ENCODE data around the gene CACNA1G. TPM values are rescaled to one million over a fixed set of nuclear protein-coding genes. Genes with fewer than 3 reads are reported as not detected.

Gene CACNA1G
- total and polyA plus RNA-seq, 2 experiments from 2014 or later = 19.0 to 46.1 TPM

DNA sequence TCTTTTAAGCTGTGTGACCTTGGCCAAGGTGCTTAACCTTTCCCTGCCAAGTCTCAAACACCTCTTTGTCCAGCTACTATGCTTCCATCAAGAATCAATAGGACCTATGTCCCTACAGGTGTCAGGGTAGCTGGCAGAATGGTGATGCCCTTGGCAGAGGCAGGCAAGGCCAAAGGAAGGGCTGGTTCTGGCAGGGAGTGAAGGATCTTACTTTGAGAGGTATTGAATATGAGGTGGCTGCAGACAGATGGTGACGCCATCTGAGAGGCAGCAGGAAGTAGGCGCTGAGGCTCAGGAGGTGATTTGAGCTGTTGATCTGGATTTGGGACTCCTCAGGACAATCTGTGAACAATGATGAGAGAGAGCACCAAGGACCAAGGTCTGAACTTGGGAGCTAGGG, 86.7 kb downstream of the CACNA1G start:
- DNase-seq (ENCODE audit: low read depth in 1 of 2, low spot score in 1 of 2) = no peak
- H3K4me3 ChIP-seq = no peak overlapping the region
- no peaks in the 10 kb centered on the region for H3K9me3 ChIP-seq (ENCODE audit: low read depth)
- H3K27me3 ChIP-seq = no peaks in the 10 kb centered on the region
- no peak overlapping the region for H3K27ac ChIP-seq
- no peaks in the 10 kb centered on the region for H3K4me1 ChIP-seq (ENCODE audit: low read depth)
- no peaks in the 10 kb centered on the region for H3K36me3 ChIP-seq
- TF ChIP-seq, protein P1, sequence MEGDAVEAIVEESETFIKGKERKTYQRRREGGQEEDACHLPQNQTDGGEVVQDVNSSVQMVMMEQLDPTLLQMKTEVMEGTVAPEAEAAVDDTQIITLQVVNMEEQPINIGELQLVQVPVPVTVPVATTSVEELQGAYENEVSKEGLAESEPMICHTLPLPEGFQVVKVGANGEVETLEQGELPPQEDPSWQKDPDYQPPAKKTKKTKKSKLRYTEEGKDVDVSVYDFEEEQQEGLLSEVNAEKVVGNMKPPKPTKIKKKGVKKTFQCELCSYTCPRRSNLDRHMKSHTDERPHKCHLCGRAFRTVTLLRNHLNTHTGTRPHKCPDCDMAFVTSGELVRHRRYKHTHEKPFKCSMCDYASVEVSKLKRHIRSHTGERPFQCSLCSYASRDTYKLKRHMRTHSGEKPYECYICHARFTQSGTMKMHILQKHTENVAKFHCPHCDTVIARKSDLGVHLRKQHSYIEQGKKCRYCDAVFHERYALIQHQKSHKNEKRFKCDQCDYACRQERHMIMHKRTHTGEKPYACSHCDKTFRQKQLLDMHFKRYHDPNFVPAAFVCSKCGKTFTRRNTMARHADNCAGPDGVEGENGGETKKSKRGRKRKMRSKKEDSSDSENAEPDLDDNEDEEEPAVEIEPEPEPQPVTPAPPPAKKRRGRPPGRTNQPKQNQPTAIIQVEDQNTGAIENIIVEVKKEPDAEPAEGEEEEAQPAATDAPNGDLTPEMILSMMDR (IDR thresholded peaks at IDR 0.05; ENCODE audit: low read depth, low read length) = no peak

DNA sequence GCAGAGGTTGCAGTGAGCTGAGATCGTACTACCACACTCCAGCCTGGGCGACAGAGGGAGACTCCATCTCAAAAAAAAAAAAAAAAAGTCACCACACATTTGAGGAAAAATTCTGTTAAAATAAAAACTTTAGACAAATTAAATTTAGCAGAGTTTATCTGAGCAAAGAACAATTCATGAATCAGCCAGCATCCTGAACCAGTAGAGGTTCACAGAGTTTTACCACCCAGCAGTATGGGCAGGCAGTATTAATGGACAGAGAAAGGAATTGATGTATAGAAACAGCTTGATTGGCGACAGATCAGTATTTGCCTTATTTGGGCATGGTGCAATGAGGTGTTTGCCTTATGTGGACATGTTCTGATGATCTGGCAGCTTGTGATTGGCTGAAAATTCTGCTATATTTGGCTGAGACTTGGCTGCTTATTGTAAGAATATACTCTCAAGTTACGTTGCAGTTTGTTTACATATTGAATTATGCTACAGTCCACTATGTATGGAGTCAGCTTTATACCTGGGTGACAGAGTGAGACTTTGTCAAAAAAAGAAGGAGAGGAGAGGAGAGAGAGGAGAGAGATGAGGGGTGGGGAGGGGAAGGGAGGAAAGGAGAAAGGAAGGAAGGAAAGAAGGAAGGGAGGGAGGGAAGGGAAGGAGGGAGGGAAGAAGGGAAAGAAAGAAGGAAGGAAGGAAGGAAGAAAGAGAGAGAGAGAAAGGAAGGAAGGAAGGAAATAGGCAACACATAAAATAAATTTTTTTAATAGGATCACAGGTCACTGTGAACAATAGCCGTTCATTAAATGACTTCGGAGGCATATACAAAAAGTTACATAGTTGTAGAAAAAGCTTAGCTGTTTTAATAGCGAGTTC, 88.8 kb downstream of the CACNA1G start:
- Histone ChIP-seq H3K4me1 (ENCODE audit: low read depth) (no peaks in the 10 kb centered on the region), H3K9me3 (ENCODE audit: low read depth) (peaks cover 3% of the 10 kb centered on the region), H3K27ac (no peak overlapping the region), H3K27me3 (no peaks in the 10 kb centered on the region), H3K36me3 (no peaks in the 10 kb centered on the region), H3K4me3 (no peak overlapping the region)
- DNase-seq (ENCODE audit: low read depth in 1 of 2, low spot score in 1 of 2) = no peak
- TF ChIP-seq, protein P1 (IDR thresholded peaks at IDR 0.05; ENCODE audit: low read depth, low read length) = no peak

DNA sequence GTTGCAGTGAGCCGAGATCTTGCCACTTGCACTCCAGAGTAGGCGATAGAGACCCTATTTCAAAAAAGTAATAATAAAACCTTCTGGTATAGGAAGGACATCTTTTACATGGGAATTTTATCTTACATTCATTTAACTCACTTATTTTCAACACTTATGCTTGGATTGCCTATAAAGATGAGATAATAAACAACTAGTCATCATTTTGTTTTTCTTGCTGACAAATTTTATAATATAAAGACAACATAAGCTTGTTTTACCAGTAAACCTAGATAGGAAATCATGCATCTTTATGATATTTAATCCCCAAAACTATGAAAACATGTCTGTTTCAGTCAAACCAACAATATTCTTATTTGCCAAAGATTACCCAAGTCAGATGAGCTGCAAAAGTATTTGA, 91.1 kb downstream of the CACNA1G start:
- TF ChIP-seq, protein P1 (IDR thresholded peaks at IDR 0.05; ENCODE audit: low read depth, low read length) = no peak
- H3K4me1 ChIP-seq (ENCODE audit: low read depth) = no peaks in the 10 kb centered on the region
- no peak overlapping the region for H3K27ac ChIP-seq
- no peaks in the 10 kb centered on the region for H3K36me3 ChIP-seq
- no peak overlapping the region for H3K4me3 ChIP-seq
- H3K9me3 ChIP-seq (ENCODE audit: low read depth) = peaks cover 3% of the 10 kb centered on the region
- DNase-seq (ENCODE audit: low read depth in 1 of 2, low spot score in 1 of 2) = no peak
- no peaks in the 10 kb centered on the region for H3K27me3 ChIP-seq

DNA sequence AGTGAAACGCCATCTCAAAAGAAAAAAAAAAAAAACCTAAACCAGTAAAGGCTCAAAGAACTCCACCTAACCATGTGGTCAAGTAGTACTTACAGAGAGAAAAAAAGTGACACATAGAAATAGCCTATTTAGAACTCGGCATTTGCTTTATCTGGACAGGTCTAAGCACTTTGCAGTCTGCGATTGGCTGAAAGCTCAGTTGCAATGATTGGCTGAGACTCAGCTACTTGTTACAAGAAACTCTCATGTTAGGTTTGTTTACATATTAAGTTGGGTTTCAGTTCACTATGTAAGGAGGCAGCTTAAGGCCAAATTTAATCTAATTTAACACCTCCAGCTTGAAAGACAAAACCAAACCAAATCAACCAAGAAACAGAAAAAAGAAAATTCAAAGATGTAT, 93.2 kb downstream of the CACNA1G start:
- Histone ChIP-seq H3K4me1 (ENCODE audit: low read depth) (no peaks in the 10 kb centered on the region), H3K9me3 (ENCODE audit: low read depth) (peaks cover 3% of the 10 kb centered on the region), H3K4me3 (no peak overlapping the region), H3K27me3 (no peaks in the 10 kb centered on the region), H3K36me3 (no peaks in the 10 kb centered on the region), H3K27ac (no peak overlapping the region)
- TF ChIP-seq, protein P1 (IDR thresholded peaks at IDR 0.05; ENCODE audit: low read depth, low read length) = no peak
- no peak for DNase-seq (ENCODE audit: low read depth in 1 of 2, low spot score in 1 of 2)

DNA sequence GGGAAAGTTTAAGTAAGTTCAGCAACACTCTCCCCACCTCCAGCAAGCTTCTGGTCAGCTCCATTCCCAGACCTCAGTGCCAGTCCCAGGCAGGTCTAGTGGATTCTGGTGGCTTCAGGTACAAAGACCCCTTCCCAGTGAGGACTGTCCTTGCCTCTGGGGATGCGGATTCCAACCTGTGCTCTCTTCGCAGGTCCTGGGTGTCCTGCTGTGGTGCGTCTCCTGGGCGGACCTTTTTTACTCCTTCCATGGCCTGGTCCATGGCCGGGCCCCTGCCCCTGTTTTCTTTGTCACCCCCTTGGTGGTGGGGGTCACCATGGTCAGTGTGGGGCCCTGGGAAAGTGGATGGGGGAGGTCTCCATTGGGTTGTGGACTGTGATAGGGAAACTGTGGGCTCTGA, 96.0 kb downstream of the CACNA1G start:
- Histone ChIP-seq H3K4me3 (no peak overlapping the region), H3K27ac (no peak overlapping the region), H3K27me3 (no peaks in the 10 kb centered on the region), H3K36me3 (no peaks in the 10 kb centered on the region), H3K4me1 (ENCODE audit: low read depth) (peaks cover 4% of the 10 kb centered on the region), H3K9me3 (ENCODE audit: low read depth) (peaks cover 3% of the 10 kb centered on the region)
- no peak for DNase-seq (ENCODE audit: low read depth in 1 of 2, low spot score in 1 of 2)
- TF ChIP-seq, protein P1 (IDR thresholded peaks at IDR 0.05; ENCODE audit: low read depth, low read length) = no peak

Data from cardiac muscle cell (in vitro differentiated cells and primary cell).